GM19467 (cell line): ENCODE data around the gene CDKN3.
"Not testable (repeated sequence)": the region's sequence is repeated elsewhere in the genome, so short reads cannot be mapped to it uniquely, and the experiment has no call there.

ENCODE experiments used
- ATAC-seq: cut with Tn5 transposase; IDR thresholded peaks from one replicate; pipeline ENCODE4 v1.9.1; 2021; ENCODE audit warnings: mild to moderate bottlenecking, moderate library complexity; ENCODE audit not compliant: unreplicated experiment

Gene CDKN3

GRCh38 chr14:54423991-54424390 lies 27.2 kb downstream of the CDKN3 start:
- ATAC-seq, result no peak

- ATAC-seq, result no peak
Observed at GRCh38 chr14:54424479-54424901, 27.7 kb downstream of the CDKN3 start.

DNA sequence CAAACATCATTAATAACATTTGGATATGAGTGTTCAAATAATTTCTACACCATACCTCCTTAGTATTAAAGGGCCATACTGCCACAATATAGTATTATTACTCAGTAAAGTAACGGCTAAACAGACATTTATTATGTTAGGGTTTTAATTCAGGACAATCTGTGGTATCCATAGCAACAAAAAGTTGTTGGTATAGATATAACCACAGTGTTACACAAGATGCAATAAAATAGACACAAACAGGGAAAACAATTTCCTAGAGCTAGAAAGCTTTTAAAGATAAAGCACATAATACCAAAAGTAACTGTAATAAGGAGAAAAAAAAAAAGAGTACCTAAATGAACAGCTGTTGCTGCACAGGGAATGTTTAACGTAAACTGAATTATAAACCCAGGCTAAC lies 28.3 kb downstream of the CDKN3 start:
- no peak for ATAC-seq

DNA sequence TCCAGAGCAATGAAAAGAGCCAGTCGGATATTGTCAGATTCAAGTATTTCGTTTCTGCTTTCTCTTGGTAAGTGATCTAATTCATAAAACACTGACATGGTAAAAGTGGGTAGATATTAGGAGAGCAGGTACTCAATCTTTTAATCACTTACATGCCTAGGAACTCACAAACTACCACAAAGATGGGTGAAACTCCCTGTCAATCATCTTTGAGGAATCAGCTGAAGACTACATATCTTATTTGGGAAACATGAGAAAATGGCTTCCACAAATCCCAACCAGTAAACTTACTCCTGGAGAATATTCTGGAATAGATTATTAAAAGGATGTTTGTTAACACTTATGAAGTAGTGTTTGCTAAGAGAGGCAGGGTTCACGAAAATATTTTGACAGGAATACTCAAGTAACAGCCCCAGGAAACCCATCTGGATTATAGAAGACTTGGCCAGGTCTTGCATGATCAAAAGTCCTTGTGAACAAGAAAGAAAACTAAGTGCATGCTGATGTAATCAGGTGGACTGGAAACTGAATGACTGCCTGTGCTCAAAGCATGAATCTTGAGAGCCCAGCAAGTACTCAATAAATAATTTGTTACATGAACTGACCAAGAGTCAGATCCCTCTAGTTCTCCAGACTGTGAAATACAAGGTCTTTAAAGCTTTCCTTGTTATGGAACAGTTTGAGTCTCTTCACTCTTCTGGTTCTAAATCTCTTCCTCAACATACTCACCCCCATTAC lies 28.9 kb downstream of the CDKN3 start:
- no peak for ATAC-seq

DNA sequence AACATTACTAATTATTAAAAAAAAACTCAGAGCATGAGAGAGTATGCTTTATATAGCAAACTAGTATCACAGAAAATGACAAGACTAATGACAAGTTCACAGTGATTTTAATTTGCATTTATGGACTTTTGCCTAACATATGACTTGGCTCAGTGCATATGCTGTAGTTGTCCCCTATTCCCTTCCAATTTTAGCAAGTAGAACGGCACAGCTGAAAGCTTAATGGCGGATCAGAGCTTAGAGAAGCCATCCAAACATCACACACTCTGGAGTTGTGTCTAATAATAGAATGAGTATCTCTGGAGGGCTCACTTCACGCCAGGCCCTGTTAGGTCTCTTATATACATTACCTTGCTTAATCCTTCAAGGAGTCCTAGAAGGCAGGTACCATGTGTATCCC lies 31.1 kb downstream of the CDKN3 start:
- ATAC-seq, result no peak

DNA sequence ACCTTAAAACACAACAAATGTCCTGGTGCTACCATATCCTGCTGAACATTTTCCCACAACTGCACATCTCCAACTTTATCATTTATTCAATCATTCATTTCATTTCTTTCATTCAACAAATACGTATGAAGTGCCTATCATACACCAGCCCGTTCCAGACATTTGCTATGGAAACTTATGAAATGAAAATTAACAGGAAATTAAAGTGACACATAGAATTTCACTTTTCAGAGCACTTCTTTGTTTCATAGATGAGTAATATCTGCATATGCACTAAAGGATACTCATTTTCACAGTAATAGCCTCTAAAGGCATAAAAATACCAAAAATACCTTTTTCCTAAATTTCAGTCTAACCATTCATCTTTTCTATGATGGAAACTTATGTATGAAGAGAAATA lies 31.7 kb downstream of the CDKN3 start:
- no peak for ATAC-seq

GRCh38 chr14:54435500-54435981 lies 38.7 kb downstream of the CDKN3 start:
- no peak for ATAC-seq

DNA sequence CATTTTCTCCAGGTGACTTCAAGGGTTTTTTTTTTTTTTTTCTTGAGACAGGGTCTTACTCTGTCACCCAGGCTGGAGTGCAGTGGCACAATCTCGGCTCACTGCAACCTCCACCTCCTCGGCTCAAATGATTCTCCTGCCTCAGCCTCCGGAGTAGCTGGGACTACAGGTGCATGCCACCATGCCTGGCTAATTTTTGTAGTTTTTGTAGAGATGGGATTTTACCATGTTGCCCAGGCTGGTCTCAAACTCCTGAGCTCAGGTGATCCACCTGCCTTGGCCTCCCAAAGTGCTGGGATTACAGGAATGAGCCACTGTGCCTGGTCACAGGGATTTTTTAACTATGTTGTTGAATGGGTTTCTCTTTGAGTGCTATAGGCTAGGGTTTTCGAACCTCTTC lies 41.1 kb downstream of the CDKN3 start:
- not testable (repeated sequence) for ATAC-seq

GRCh38 chr14:54438703-54439102 lies 41.9 kb downstream of the CDKN3 start:
- no peak for ATAC-seq

DNA sequence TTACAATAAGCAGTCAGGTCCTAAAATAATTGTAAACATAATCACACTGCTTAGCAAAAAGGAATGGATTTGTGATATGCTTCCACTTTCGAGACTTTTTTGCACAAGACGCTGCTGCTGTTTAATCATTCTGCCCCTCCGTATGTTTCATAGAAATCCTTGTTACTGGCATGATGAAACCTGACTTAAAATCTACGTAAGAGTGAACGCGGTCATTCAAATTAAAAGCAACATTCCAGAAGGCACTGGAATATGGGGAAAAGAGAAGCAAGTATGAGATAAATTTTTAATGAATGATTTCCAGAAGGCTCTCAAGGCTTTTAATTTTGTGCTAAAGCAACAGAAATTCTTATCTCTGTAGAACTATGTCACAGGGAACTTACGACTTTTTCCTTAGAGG lies 43.2 kb downstream of the CDKN3 start:
- no peak for ATAC-seq

DNA sequence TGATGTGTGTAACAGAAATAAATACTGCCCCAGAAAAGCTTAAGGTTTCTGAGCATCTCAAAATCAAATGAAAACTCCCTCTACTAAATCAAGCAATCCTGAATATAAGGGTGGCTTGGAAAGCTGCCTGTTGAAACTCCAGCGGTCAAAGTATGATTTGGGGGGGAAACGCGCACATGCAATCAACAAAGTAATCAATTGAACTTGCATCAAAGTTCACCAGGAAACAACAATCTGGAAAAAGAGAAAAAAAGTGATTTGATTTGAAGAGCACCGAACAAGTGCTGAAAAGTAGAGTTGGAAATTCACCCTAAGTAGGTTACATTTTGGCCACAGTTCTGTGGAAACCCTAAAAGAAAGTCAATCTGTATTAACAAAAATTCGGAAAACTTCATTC lies 43.7 kb downstream of the CDKN3 start:
- no peak for ATAC-seq

DNA sequence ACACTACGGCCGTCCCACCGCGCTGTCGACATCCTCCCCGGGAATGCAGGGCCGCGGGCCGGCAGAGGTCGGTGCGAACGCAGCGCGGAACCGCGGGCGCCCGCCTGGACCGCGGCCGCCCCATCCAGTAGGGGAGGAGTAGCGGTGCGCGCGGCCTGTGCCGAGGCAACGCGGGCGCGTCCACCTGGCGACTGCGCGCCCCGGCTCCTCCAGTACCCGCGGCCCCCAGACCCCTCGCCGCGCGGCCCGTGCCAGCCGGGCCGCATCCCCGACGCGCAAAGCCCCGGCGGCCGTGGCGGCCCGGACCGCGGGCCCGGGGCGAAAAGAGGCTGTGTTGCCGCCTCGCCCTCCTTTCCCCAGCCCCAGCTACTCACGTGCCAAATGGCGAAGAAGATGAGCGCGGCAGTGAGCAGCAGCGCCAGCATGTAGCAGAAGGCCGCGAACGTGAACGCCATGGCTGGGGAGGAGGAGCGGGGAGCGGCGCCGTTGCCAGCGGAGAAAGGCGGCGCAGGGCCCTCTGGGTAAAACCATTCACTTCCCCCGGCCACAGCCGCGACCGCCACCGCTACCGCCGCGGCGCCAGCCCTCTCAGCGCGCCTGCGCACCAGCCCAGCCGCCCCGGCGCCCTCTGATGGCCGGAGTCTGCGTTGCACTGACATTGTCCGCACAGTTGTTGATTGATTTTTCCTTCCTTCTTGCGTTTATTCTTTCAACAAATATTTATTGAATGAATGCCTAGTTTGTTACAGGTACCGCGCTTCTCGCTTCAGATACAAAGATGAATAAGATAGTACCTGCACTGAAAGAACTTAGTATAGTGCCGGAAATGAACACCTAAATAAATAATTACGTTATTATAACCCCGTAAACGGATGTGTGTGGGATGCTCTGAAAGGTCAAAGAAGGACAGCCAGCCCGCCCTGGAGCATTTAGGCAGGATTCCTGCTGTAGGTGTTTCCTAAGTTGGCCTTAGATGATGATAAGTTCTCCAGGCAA lies 44.4 kb downstream of the CDKN3 start, which contains the start of gene CNIH1:
Gene CNIH1 (minus strand): TSS at position 502 of the 996 bp plus-strand sequence. CDS start 47 bp downstream, at position 455.
- ATAC-seq, result peak; percentile 95

- ATAC-seq, result not testable (repeated sequence)
Observed at GRCh38 chr14:54442961-54443360, 46.2 kb downstream of the CDKN3 start.

- no peak for ATAC-seq
Observed at GRCh38 chr14:54443981-54444380, 47.2 kb downstream of the CDKN3 start.

DNA sequence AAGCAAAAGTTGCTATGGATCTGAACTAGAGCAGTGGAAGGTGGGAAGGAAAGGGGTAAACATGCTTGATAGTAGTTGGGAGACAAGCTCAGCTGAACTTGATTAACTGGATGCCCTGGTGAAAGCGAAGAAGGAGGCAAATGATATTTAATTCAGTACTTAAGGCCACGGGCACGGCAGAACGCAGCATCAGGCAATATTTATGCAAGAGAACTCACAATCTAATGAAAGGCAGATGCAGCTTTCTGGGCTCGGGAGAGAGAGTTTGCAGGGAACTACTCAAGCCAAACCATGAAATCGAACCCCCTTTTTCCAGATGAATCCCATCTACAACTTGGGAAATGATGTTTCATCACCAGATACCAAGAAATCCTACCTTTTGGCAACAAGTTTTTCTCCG lies 47.9 kb downstream of the CDKN3 start:
- ATAC-seq, result no peak

DNA sequence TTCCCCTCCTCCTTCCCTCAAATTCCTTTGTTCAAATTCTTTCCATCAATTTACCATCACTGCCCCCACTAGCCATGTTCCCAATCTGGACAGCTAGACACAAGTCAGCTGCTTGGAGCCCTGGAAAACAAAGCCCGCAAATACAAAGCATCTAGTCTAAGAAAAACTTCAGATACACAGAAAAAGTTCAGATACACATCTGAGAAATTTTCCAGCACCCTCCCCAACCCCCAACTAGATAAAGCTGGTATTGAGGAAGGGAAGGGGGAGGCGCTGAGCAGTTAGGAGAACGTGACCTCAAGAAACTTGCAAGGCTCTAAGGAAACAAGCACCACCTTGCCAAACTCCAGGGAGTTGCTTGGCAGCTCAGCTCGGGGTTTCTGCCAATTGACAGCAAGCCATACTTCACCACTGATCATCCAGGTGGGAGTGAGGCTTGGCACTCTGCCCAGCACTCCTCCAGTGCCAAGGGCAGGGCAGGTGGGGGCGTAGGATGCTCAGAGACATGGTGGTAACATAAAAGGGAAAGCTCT lies 49.4 kb downstream of the CDKN3 start:
- no peak for ATAC-seq

GRCh38 chr14:54447231-54447692 lies 50.5 kb downstream of the CDKN3 start:
- ATAC-seq, result no peak

DNA sequence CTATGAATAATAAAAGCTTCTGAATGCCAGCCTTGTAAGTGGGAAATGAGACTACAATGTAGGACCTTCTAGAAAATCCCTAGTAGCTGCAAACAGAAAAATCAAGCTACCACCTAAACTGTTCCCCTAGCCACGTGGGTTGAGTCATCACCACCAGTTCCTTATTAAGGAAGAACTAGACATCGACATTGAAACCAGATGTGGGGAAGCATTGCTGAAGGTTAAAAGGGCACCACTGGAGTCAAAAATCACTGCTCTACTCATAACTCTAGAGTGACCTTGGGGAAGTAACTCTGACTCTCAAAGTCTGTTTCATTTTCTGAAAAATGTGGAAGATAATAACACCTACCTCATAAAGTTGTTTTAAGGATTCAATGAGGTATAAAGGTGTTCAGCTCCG lies 53.7 kb downstream of the CDKN3 start:
- no peak for ATAC-seq

DNA sequence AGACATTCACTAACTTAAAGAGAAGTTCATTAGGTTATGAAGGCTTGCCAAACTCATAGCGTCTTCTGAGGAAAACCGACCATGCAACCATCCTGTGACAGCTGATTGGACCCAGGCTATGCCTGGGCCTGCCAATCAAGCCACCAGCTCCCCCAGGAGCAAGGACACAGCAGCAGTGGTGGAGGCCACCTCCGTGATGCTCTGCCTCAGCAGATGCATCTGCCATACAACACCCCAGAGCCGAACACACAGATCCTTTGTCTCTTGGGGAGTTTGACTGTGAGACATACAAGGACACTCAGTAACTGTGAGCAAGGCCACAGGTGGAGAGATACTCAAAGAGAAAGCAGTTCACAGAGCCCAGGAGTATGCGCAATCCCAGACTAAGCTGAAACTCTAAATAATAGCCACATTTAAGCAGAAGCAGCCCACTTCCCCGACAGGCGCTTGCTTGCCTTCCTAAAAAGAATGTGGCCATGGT lies 54.4 kb downstream of the CDKN3 start:
- ATAC-seq, result no peak

GRCh38 chr14:54451961-54452360 lies 55.2 kb downstream of the CDKN3 start:
- no peak for ATAC-seq

DNA sequence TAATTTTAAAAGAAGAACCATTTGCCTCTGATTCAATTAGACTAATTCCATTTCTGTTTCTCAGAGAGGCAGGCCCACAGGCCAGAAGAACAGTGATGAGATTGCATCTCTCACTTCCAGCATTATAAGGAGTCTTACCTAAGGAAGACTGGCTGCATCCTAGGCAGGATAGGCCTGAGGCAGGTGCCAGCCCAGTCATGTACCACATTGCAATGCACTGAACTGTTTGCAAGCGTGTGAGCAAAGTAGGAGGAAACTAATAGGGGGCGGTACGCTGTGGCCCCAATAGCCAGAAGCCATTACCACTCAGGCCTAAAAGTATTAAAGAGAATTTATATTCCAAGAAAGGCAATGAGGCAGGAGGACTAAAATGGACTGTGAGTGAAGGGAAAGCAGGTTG lies 56.4 kb downstream of the CDKN3 start:
- no peak for ATAC-seq
